Lower lobe of right lung (tissue), 2 donors: ENCODE results near the gene FUOM. TPM values are rescaled to one million over a fixed set of nuclear protein-coding genes. Genes with fewer than 3 reads are reported as not detected.

Experiments used
- ATAC-seq, 2 donors: fragments of 200-7000 bp; cut with Tn5 transposase; one replicate each; pipeline ENCODE4 v1.9.1; 2020 to 2022; ENCODE audit warnings: mild to moderate bottlenecking in 2 of 2, moderate library complexity in 2 of 2
- DNase-seq: peaks from one replicate; pipeline ENCODE4 v3.0.0-alpha.2; 2020
- H3K27ac ChIP-seq: fragments of 200-600 bp; one replicate; pipeline ENCODE4 v1.8.0; 2022
- H3K27me3 ChIP-seq: fragments of 200-600 bp; one replicate; pipeline ENCODE4 v1.8.0; 2022; ENCODE audit warnings: low read depth
- H3K36me3 ChIP-seq: fragments of 200-600 bp; one replicate; pipeline ENCODE4 v1.8.0; 2022; ENCODE audit warnings: mild to moderate bottlenecking
- H3K4me1 ChIP-seq: fragments of 200-600 bp; one replicate; pipeline ENCODE4 v1.8.0; 2022
- H3K4me3 ChIP-seq: fragments of 200-600 bp; one replicate; pipeline ENCODE4 v1.8.0; 2022; ENCODE audit warnings: mild to moderate bottlenecking
- H3K9me3 ChIP-seq: fragments of 200-600 bp; one replicate; pipeline ENCODE4 v1.8.0; 2022
- intact Hi-C: fragments of 100-400 bp; cut with DNase I; formaldehyde crosslinking; loops from one replicate; pipeline ENCODE4 v1.11.0; 2022
- total RNA-seq: library from RNA; stranded (reverse); fragmentation: NEBNext Ultra II Directional; extraction: Animal tissue kit (Norgen Biotek cat#: 25700); gene quantifications from one replicate; pipeline ENCODE4 v1.2.1, GENCODE V29; 2021
- TF ChIP-seq, protein P1 (sequence below): fragments of 200-600 bp; IDR thresholded peaks from one replicate; pipeline ENCODE4 v1.8.0; 2022; ENCODE audit warnings: antibody characterized with exemption, mild to moderate bottlenecking
- donor health status: DM: no; HTN: yes; CAD: no; lungs with severe emphysema.

The FUOM gene
- total RNA-seq, 1 donor from 2014 or later: 31.0 TPM

DNA sequence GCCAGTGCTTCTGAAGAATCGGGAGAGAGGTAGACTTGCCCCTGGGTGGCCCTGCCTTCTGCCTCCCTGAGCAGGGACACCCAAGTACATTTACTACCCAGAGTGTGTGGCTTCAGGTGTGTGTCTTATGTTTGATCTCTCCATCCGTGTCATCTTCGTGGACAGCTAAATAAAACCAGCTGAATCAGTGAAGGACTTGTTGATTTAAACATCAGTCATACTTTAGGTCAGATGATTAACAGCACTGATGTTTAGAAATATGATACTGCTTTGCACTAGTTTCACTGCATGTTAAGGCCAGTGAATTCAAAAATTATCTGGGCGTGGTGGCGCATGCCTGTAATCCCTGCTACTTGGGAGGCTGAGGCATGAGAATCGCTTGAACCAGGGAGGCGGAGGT, 40.1 kb upstream of the FUOM start:
- Histone ChIP-seq H3K4me3 (no peak overlapping the region), H3K4me1 (peaks cover 18% of the 10 kb centered on the region), H3K36me3 (peaks cover 65% of the 10 kb centered on the region), H3K27ac (no peak overlapping the region), H3K27me3 (no peaks in the 10 kb centered on the region), H3K9me3 (no peaks in the 10 kb centered on the region)
- TF ChIP-seq, protein P1, sequence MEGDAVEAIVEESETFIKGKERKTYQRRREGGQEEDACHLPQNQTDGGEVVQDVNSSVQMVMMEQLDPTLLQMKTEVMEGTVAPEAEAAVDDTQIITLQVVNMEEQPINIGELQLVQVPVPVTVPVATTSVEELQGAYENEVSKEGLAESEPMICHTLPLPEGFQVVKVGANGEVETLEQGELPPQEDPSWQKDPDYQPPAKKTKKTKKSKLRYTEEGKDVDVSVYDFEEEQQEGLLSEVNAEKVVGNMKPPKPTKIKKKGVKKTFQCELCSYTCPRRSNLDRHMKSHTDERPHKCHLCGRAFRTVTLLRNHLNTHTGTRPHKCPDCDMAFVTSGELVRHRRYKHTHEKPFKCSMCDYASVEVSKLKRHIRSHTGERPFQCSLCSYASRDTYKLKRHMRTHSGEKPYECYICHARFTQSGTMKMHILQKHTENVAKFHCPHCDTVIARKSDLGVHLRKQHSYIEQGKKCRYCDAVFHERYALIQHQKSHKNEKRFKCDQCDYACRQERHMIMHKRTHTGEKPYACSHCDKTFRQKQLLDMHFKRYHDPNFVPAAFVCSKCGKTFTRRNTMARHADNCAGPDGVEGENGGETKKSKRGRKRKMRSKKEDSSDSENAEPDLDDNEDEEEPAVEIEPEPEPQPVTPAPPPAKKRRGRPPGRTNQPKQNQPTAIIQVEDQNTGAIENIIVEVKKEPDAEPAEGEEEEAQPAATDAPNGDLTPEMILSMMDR: no peak
- ATAC-seq (no peak), DNase-seq (no peak)
- intact Hi-C loops: no loop called here

DNA sequence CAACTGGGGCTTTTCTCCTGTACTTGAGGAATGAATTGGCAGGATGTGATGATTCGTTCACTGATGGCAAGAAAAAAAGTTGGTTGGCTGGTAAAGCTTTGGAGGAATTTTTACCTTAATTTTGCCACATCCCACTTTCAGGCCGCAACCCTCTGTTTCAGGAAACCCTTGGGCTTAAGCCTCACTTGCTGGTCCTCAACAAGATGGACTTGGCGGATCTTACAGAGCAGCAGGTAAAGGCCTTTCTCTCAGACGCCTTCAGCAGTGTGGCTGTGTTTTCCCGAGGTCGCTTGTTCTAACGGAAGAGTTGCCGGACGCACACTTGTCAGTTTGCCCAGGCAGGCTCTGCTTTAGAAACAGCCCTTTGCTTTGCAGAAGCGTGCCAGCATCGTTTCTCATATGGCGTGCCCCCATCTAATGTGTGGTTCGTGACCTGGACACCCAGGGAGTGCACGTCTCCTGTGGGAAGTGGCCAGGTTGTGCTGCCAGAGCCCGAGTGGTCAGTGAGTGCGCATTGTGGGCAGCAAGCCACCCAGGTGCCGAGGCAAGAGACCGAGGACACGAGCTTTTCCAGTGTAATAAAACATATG, 38.3 kb upstream of the FUOM start:
- Histone ChIP-seq H3K4me1 (peaks cover 18% of the 10 kb centered on the region), H3K36me3 (peaks cover 49% of the 10 kb centered on the region), H3K27ac (no peak overlapping the region), H3K4me3 (no peak overlapping the region), H3K27me3 (no peaks in the 10 kb centered on the region), H3K9me3 (no peaks in the 10 kb centered on the region)
- ATAC-seq: no peak
- TF ChIP-seq, protein P1: no peak
- intact Hi-C loops: no loop called here
- peak; percentile 28 for DNase-seq

DNA sequence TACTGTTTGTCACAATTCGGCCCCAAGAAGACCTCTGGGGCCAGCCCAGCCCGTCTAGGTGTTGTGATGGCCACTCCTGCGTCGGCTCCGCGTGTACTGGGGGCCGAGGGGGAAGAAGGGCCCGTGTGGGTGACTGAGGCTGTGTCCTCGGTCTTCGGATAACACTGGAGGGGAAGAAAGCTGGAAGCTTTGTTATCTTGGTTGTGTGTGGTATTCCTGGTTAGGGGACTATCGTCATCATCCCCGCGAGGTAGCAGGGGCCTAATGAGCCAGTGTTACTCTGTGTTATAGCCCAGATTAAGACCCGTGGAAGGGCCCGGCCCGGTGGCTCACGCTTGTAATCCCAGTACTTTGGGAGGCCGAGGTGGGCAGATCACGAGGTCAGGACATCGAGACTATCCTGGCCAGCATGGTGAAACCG, 37.0 kb upstream of the FUOM start:
- intact Hi-C loops: no loop called here
- peak overlapping the region; percentile 84 for H3K27ac ChIP-seq
- ATAC-seq (no peak), DNase-seq (peak; percentile 45)
- peaks cover 18% of the 10 kb centered on the region for H3K4me1 ChIP-seq
- H3K4me3 ChIP-seq: peak overlapping the region; percentile 90
- TF ChIP-seq, protein P1: no peak
- no peaks in the 10 kb centered on the region for H3K9me3 ChIP-seq
- peaks cover 37% of the 10 kb centered on the region for H3K36me3 ChIP-seq
- H3K27me3 ChIP-seq: no peaks in the 10 kb centered on the region

DNA sequence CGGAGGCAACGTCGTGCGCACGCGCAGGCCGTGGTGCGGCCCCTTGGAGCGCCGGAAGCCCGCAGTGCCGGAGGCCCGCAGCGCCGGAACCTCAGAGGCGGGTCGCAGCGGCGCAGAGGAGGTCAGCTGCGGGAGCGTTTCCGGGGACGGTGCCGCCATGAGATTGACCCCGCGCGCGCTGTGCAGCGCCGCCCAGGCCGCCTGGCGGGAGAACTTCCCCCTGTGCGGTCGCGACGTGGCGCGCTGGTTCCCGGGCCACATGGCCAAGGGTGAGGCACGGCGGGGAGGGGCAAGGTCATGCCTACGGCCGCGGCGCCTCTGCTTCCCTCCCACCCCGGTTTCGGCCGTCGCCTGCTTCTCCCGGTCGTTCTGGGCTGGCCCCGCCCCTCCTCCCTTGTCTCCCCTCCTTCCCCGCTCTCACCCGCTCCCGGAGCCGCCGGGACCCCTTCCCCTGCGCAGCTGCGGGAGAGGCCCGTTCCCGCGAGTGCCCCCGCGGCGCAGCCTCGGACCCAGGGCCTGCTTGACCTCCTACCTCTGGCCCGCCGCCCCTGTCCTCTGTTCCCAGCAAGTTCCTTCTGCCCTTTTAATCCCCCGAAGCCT, 36.3 kb upstream of the FUOM start, which contains the start of gene MTG1:
Gene MTG1 (plus strand): TSS at position 94 of the 600 bp plus-strand sequence. CDS start 64 bp downstream, at position 158.
- Histone ChIP-seq H3K27me3 (no peaks in the 10 kb centered on the region), H3K27ac (peak within 1 kb of the TSS; percentile 84), H3K9me3 (no peaks in the 10 kb centered on the region), H3K36me3 (peaks cover 30% of the 10 kb centered on the region), H3K4me1 (peaks cover 18% of the 10 kb centered on the region), H3K4me3 (peak within 1 kb of the TSS; percentile 90)
- TF ChIP-seq, protein P1: peak; percentile 24
- intact Hi-C loops: no loop called here
- peak; percentile 97 to 98 for ATAC-seq
- peak; percentile 96 for DNase-seq

DNA sequence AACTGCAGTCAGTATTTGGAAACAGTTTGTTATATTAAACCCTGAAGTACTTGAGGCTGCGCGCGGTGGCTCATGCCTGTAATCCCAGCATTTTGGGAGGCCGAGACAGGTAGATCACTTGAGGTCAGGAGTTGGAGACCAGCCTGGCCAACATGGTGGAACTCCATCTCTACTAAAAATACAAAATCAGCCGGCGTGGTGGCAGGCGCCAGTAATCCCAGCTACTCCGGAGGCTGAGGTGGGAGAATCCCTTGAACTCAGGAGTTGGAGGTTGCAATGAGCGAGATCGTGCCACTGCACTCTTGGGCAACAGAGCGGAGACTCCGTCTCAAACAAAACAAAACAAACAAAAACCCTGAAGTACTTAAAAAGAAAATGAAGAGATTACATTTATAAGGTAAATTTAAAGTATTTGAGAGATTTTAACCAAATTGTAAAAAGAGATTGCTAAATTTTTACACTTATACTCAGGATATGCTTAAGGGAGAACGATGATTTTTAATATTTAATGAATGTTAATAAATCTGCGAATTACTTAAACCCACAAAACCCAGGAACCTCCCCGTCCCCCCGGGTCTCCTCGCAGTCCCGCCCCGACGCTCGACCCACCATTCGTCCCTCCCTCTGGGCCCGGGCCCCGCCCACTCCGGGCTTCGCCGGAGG, 35.7 kb upstream of the FUOM start:
- Histone ChIP-seq H3K4me3 (peak overlapping the region; percentile 90), H3K27ac (peak overlapping the region; percentile 84), H3K4me1 (peaks cover 18% of the 10 kb centered on the region), H3K27me3 (no peaks in the 10 kb centered on the region), H3K9me3 (no peaks in the 10 kb centered on the region), H3K36me3 (peaks cover 24% of the 10 kb centered on the region)
- DNase-seq: peak; percentile 32
- ATAC-seq: no peak
- TF ChIP-seq, protein P1: no peak
- intact Hi-C loops: no loop called here
